Retinal pigment epithelial cell (primary cell): ENCODE data around the gene CX3CR1.
"Not testable (repeated sequence)": the region's sequence is repeated elsewhere in the genome, so short reads cannot be mapped to it uniquely, and the experiment has no call there.

Experiments
- DNase-seq: peaks from one replicate; pipeline ENCODE4 v3.0.0-alpha.2; 2010; ENCODE audit warnings: low read depth
- H3K4me3 ChIP-seq: 2 replicates; pipeline ENCODE4 v1.5.1; 2011; ENCODE audit warnings: mild to moderate bottlenecking, low read length, control low read depth, moderate library complexity
- TF ChIP-seq, protein P1 (sequence below): conservative IDR thresholded peaks from 2 replicates; pipeline ENCODE4 v1.5.1; 2011; ENCODE audit warnings: low read depth, low read length, control low read depth, inconsistent platforms

CX3CR1 gene

DNA sequence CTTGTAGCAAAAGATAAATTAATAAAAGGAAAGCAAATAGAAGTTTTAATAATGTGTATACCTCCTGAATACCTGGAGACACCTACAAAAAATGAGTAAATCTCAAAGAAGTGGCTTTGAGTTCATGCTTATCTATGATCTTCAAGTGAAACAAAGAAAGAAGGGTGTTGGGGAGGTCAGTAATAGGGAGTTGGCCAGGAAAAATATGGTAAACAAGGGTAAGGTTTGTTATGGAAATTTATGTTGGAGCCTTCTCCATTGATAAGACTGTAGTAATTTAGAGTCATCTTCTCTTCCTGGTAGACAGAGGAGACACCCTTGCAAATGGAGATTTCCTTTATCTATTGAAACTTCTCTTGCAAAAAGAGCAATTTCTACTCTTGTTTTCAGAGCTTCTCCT lies 43.1 kb upstream of the CX3CR1 start:
- TF ChIP-seq, protein P1, sequence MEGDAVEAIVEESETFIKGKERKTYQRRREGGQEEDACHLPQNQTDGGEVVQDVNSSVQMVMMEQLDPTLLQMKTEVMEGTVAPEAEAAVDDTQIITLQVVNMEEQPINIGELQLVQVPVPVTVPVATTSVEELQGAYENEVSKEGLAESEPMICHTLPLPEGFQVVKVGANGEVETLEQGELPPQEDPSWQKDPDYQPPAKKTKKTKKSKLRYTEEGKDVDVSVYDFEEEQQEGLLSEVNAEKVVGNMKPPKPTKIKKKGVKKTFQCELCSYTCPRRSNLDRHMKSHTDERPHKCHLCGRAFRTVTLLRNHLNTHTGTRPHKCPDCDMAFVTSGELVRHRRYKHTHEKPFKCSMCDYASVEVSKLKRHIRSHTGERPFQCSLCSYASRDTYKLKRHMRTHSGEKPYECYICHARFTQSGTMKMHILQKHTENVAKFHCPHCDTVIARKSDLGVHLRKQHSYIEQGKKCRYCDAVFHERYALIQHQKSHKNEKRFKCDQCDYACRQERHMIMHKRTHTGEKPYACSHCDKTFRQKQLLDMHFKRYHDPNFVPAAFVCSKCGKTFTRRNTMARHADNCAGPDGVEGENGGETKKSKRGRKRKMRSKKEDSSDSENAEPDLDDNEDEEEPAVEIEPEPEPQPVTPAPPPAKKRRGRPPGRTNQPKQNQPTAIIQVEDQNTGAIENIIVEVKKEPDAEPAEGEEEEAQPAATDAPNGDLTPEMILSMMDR = no peak

DNA sequence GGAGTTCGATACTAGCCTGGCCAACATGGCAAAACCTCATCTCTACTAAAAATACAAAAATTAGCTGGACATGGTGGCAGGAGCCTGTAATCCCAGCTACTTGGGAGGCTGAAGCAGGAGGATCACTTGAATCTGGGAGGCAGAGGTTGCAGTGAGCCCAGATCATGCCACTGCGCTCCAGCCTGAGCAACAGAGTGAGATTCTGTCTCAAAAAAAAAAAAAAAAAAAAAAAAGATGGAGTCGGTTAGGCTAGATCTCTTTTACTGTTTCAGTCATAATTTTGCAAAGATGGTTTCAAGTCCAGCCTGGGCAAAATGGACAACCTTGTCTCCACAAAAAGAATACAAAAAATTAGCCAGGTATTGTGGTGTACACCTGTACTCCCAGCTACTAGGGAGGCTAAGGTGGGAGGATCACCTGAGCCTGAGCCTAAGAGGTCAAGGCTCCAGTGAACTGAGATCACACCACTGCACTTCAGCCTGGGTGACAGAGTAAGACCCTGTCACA lies 42.4 kb upstream of the CX3CR1 start:
- DNase-seq, H3K4me3 ChIP-seq: not testable (repeated sequence)

More for the DNA sequence above, 43.1 kb upstream of the CX3CR1 start:
- H3K4me3 ChIP-seq = no peak overlapping the region
- DNase-seq = no peak

DNA sequence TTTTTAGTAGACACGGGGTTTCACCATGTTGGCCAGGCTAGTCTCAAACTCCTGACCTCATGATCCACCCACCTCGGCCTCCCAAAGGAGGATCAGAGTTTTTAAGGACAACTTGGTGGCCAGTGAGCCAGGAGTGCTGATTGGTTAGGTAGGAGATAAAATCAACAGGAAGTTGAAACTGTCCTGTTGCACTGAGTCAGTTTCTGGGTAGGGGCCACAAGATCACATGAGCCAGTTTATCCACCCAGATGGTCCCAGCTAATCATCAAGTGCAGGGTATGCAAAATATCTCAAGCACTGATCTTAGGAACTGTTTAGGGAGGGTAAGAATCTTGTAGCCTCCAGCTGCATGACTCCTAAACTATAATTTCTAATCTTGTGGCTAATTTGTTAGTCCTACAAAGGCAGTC lies 41.7 kb upstream of the CX3CR1 start:
- not testable (repeated sequence) for DNase-seq, H3K4me3 ChIP-seq

DNA sequence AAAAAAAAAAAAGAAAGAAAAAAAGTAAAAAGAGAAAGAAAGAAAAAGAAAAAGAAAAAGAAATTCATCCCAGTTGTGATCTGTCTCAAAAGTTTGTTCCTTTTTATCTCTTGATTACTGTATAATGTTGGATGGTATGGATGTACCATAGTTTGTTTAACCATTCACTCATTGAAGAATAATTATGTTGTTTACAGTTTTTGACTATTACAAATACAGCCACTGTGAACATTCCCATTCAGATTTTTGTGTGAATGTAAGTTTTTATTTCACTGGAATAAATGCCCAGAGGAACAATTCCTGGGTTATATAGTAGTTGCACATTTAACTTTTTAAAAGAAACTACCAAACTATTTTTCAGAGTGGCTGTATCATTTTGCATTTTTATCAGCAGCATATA lies 39.4 kb upstream of the CX3CR1 start:
- TF ChIP-seq, protein P1 = no peak
- no peak overlapping the region for H3K4me3 ChIP-seq
- no peak for DNase-seq

DNA sequence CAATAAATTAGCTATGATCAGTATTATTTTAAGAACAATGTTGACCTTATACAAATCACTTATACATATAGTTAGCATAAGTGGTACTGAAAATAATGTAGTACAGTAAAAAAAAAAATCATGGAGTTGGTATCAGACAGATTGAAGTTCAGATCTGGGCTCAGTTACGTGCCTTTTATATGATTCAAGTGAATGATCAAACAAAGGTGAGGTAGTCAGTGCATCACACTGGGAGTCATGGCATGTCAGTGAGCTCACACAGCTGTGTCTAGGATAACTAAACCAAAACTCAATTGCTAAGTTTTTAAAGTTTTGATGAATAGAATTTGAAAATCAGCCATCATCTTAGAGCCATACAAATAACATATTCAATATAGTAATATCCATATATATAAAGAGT lies 38.5 kb upstream of the CX3CR1 start:
- TF ChIP-seq, protein P1 = no peak
- H3K4me3 ChIP-seq = no peak overlapping the region
- DNase-seq = no peak

DNA sequence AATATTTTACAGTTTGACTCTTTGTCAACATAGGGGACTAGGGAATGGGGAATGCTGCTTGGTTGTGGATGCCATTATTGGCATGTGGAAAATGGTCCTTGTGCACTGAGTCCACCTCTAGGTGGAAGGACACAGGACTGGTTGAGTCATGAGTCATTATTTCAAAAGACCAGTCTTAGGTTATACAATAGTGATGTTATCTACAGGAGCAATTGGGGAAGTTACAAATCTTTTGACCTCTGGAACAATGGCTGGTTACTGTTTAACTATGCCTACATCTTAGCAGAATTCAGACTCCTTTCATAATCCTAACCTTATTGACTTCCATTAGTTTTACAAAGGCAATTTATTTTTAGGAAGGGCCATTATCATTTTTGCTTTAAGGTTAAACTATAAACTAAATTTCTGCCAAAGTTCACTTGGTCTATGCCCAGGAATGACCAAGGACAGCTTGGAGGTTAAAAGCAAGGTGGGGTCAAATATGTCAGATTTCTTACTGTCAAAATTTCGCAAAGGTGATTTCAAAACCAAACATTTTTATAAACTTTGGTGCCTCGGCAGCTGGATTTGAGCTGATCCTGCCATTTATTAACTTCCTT lies 37.8 kb upstream of the CX3CR1 start:
- H3K4me3 ChIP-seq = no peak overlapping the region
- no peak for DNase-seq
- TF ChIP-seq, protein P1 = no peak

DNA sequence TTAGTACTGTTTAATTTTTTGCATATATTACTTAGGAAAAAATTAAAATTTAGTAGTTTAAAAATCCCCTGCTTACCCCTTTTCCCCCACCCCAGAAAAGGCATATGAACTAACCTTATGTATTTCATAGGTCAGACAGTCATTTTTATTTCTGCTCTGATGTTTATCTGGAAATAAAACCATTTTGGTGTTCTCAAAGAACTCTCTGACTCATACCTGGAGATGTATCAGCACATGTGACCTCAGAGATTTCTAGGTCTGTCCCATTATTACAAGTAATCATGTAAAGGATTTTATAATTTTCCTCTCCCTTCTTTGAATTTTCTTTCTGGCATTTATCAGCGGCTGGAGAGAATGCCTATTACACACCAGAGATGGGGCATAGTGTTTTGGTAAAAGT lies 35.6 kb upstream of the CX3CR1 start:
- DNase-seq = no peak
- no peak overlapping the region for H3K4me3 ChIP-seq
- TF ChIP-seq, protein P1 = no peak

DNA sequence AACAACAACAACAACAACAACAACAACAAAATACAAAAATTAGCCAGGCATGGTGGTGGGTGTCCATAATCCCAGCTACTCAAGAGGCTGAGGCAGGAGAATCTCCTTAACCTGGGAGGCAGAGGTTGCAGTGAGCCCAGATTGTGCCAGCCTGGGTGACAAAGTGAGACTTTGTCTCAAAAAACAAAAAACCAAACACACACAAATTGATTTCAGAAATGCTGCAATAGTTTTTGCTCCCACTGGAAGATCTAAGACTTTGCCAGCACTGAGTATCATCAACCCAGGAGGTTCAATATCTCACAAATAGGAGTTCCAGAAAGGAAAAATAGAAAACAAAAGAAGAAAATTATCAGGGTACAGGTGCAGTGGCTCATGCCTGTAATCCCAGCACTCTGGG lies 33.5 kb upstream of the CX3CR1 start:
- no peak for DNase-seq
- H3K4me3 ChIP-seq = no peak overlapping the region
- TF ChIP-seq, protein P1 = no peak
